A549 (cell line): ENCODE data around the gene F2RL1. TPM values are rescaled to one million over a fixed set of nuclear protein-coding genes. Genes with fewer than 3 reads are reported as not detected.

Source experiments
- BHLHE40 ChIP-seq: IDR thresholded peaks from 2 replicates; pipeline ENCODE4 v1.6.1; 2012; ENCODE audit warnings: low read depth, low read length, inconsistent platforms
- CEBPB ChIP-seq, 2 experiments: fragments of >200 bp in 1 of 2; sonication (Bioruptor Twin) in 1 of 2; formaldehyde crosslinking in 1 of 2; IDR thresholded peaks; 2 replicates each; pipeline ENCODE4 v1.6.1; 2012 to 2016
- E2F6 ChIP-seq: IDR thresholded peaks from 2 replicates; pipeline ENCODE4 v1.6.1; 2012; ENCODE audit warnings: low read depth, borderline replicate concordance
- EHMT2 ChIP-seq: fragments of 200-600 bp; sonication (generic); IDR thresholded peaks from 2 replicates; pipeline ENCODE4 v1.6.1; 2016; ENCODE audit warnings: antibody characterized with exemption, low read depth, mild to moderate bottlenecking, moderate library complexity
- EP300 ChIP-seq, 2 experiments: fragments of >200 bp; sonication (Bioruptor Twin); formaldehyde crosslinking; IDR thresholded peaks; 2 replicates in 1 of 2; 3 replicates in 1 of 2; pipeline ENCODE4 v1.6.1; 2016 to 2017
- FOSB ChIP-seq: fragments of 250-450 bp; sonication (Bioruptor Pico); IDR thresholded peaks from 2 replicates; pipeline ENCODE4 v1.5.0; 2020; ENCODE audit warnings: mild to moderate bottlenecking, moderate library complexity
- HEYL ChIP-seq: fragments of 250-450 bp; sonication (Bioruptor Pico); IDR thresholded peaks from 2 replicates; pipeline ENCODE4 v1.8.0; 2021; ENCODE audit warnings: mild to moderate bottlenecking, moderate library complexity
- HOXA7 ChIP-seq: fragments of 250-450 bp; sonication (Bioruptor Pico); IDR thresholded peaks from 2 replicates; pipeline ENCODE4 v1.5.0; 2020; ENCODE audit warnings: mild to moderate bottlenecking, moderate library complexity
- HOXB5 ChIP-seq: fragments of 250-450 bp; sonication (Bioruptor Pico); IDR thresholded peaks from 2 replicates; pipeline ENCODE4 v1.5.0; 2020; ENCODE audit warnings: mild to moderate bottlenecking, moderate library complexity
- MAZ ChIP-seq: fragments of 150-350 bp; IDR thresholded peaks from 2 replicates; pipeline ENCODE4 v1.6.1; 2014; ENCODE audit warnings: antibody characterized with exemption, low read depth, low read length, borderline replicate concordance
- NFE2L2 ChIP-seq: fragments of 150-350 bp; conservative IDR thresholded peaks from 2 replicates; pipeline ENCODE4 v1.6.1; 2014; ENCODE audit warnings: low read length
- NPAS2 ChIP-seq: fragments of 250-450 bp; sonication (Bioruptor Pico); IDR thresholded peaks from 2 replicates; pipeline ENCODE4 v1.8.0; 2022; ENCODE audit warnings: mild to moderate bottlenecking, moderate library complexity, borderline replicate concordance
- PHF8 ChIP-seq: fragments of 200-600 bp; sonication (generic); IDR thresholded peaks from 2 replicates; pipeline ENCODE4 v1.6.1; 2016; ENCODE audit warnings: low read depth, mild to moderate bottlenecking, antibody characterized with exemption, moderate library complexity, borderline replicate concordance
- RCOR1 ChIP-seq: fragments of 150-350 bp; IDR thresholded peaks from 2 replicates; pipeline ENCODE4 v1.6.1; 2014; ENCODE audit warnings: antibody characterized with exemption, low read length, low read depth
- RNF2 ChIP-seq: fragments of 200-600 bp; sonication (generic); IDR thresholded peaks from 2 replicates; pipeline ENCODE4 v1.6.1; 2016; ENCODE audit warnings: low read depth, mild to moderate bottlenecking, antibody characterized with exemption, moderate library complexity, borderline replicate concordance
- SMC3 ChIP-seq: fragments of >200 bp; sonication (Bioruptor Twin); formaldehyde crosslinking; IDR thresholded peaks from 3 replicates; pipeline ENCODE4 v1.6.1; 2018; ENCODE audit warnings: inconsistent platforms
- TFCP2L1 ChIP-seq: fragments of 250-450 bp; sonication (Bioruptor Pico); IDR thresholded peaks from 2 replicates; pipeline ENCODE4 v1.5.0; 2021; ENCODE audit warnings: mild to moderate bottlenecking
- ZC3H11A ChIP-seq: fragments of 450-650 bp; IDR thresholded peaks from 2 replicates; pipeline ENCODE4 v1.6.1; 2014; ENCODE audit warnings: antibody characterized with exemption, mild to moderate bottlenecking
- ZNF302 ChIP-seq: fragments of 250-450 bp; sonication (Bioruptor Pico); IDR thresholded peaks from 2 replicates; pipeline ENCODE4 v1.9.0; 2021; ENCODE audit warnings: inconsistent platforms, mild to moderate bottlenecking, moderate library complexity
- polyA plus RNA-seq, 4 experiments: library from polyadenylated mRNA; depleted of rRNA in 3 of 4; stranded (reverse); fragments of >200 nt; fragmentation: RNase III in 1 of 4; extraction: RNeasy Plus Mini Kit Qiagen cat#74134 plus additional on column Dnase treatment in 1 of 4; gene quantifications; 2 replicates in 3 of 4; 3 replicates in 1 of 4; pipeline ENCODE4 v1.2.3, GENCODE V29; 2011 to 2017
- TF ChIP-seq, protein P1 (sequence below): fragments of >200 bp; sonication (Bioruptor Twin); formaldehyde crosslinking; IDR thresholded peaks from 3 replicates; pipeline ENCODE4 v1.5.1; 2016
- TF ChIP-seq, protein P2 (sequence below): fragments of 450-650 bp; IDR thresholded peaks from 2 replicates; pipeline ENCODE4 v1.6.1; 2014; ENCODE audit warnings: antibody characterized with exemption
- TF ChIP-seq, protein P3 (sequence below): fragments of 250-450 bp; sonication (Bioruptor Pico); IDR thresholded peaks from 2 replicates; pipeline ENCODE4 v1.5.0; 2021; ENCODE audit warnings: mild to moderate bottlenecking, moderate library complexity, borderline replicate concordance
- TF ChIP-seq, protein P4 (sequence below): IDR thresholded peaks from 2 replicates; pipeline ENCODE4 v1.6.1; 2012

F2RL1 gene
- polyA plus RNA-seq, 2 of the 4 experiments (the other 2 are of a cell fraction) = 88.7 to 226 TPM

- no peak for TF ChIP-seq HOXA7 (CRISPR knock-in tag)
- no peak for TF ChIP-seq HOXB5 (CRISPR knock-in tag)
- no peak for TF ChIP-seq TFCP2L1 (CRISPR knock-in tag)
- no peak for TF ChIP-seq BHLHE40
- TF ChIP-seq RNF2 = no peak
- TF ChIP-seq, protein P1, sequence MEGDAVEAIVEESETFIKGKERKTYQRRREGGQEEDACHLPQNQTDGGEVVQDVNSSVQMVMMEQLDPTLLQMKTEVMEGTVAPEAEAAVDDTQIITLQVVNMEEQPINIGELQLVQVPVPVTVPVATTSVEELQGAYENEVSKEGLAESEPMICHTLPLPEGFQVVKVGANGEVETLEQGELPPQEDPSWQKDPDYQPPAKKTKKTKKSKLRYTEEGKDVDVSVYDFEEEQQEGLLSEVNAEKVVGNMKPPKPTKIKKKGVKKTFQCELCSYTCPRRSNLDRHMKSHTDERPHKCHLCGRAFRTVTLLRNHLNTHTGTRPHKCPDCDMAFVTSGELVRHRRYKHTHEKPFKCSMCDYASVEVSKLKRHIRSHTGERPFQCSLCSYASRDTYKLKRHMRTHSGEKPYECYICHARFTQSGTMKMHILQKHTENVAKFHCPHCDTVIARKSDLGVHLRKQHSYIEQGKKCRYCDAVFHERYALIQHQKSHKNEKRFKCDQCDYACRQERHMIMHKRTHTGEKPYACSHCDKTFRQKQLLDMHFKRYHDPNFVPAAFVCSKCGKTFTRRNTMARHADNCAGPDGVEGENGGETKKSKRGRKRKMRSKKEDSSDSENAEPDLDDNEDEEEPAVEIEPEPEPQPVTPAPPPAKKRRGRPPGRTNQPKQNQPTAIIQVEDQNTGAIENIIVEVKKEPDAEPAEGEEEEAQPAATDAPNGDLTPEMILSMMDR = no peak
- no peak for TF ChIP-seq ZC3H11A
- TF ChIP-seq, protein P2, sequence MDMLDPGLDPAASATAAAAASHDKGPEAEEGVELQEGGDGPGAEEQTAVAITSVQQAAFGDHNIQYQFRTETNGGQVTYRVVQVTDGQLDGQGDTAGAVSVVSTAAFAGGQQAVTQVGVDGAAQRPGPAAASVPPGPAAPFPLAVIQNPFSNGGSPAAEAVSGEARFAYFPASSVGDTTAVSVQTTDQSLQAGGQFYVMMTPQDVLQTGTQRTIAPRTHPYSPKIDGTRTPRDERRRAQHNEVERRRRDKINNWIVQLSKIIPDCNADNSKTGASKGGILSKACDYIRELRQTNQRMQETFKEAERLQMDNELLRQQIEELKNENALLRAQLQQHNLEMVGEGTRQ = no peak
- TF ChIP-seq HEYL (CRISPR knock-in tag) = 0 out of 2 replicates have a peak, but pooled peaks have one; percentile 16
- TF ChIP-seq EP300 (IDR thresholded peaks at IDR 0.05) = peak; percentile 52 to 86; a peak in 4 of 5 replicates
- no peak for TF ChIP-seq RCOR1
- TF ChIP-seq PHF8 = no peak
- TF ChIP-seq, protein P3, sequence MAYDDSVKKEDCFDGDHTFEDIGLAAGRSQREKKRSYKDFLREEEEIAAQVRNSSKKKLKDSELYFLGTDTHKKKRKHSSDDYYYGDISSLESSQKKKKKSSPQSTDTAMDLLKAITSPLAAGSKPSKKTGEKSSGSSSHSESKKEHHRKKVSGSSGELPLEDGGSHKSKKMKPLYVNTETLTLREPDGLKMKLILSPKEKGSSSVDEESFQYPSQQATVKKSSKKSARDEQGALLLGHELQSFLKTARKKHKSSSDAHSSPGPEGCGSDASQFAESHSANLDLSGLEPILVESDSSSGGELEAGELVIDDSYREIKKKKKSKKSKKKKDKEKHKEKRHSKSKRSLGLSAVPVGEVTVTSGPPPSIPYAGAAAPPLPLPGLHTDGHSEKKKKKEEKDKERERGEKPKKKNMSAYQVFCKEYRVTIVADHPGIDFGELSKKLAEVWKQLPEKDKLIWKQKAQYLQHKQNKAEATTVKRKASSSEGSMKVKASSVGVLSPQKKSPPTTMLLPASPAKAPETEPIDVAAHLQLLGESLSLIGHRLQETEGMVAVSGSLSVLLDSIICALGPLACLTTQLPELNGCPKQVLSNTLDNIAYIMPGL (CRISPR knock-in tag) = no peak
- no peak for TF ChIP-seq EHMT2
- TF ChIP-seq SMC3 = no peak; the same call in 2 of the 3 replicates
- TF ChIP-seq NPAS2 (CRISPR knock-in tag) = no peak
- peak in 1 of 2 experiments; percentile 71; a peak in 1 of 4 replicates for TF ChIP-seq CEBPB (IDR thresholded peaks at IDR 0.05)
- TF ChIP-seq E2F6 = no peak
- no peak for TF ChIP-seq FOSB (CRISPR knock-in tag)
- no peak for TF ChIP-seq ZNF302 (CRISPR knock-in tag)
- peak; percentile 27; the same call in 1 of the 2 replicates for TF ChIP-seq NFE2L2
- TF ChIP-seq, protein P4, sequence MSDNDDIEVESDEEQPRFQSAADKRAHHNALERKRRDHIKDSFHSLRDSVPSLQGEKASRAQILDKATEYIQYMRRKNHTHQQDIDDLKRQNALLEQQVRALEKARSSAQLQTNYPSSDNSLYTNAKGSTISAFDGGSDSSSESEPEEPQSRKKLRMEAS = peak; percentile 30; the same call in 1 of the 2 replicates
- no peak for TF ChIP-seq MAZ
- TF ChIP-seq, all 56 proteins: peak for 16
These were observed 17.5 kb upstream of the F2RL1 start (continued) for GRCh38 chr5:76801159-76801802.
